HCT116 (cell line): Measurements from ENCODE around the gene CALN1. TPM values are rescaled to one million over a fixed set of nuclear protein-coding genes. Genes with fewer than 3 reads are reported as not detected.

Experiments used
- ATAC-seq: fragments of 200-7000 bp; cut with Tn5 transposase; 2 replicates; pipeline ENCODE4 v1.9.1; 2020; ENCODE audit warnings: mild to moderate bottlenecking, moderate library complexity
- BruUV-seq: library from RNA; stranded (reverse); fragments of 400-500 nt; replicated peaks from 2 replicates; lab custom pipeline; 2021; lab: Mats Ljungman, UMichigan
- CTCF ChIA-PET: fragments of 300-600 bp; sonication (Branson Sonifier 250); formaldehyde crosslinking; loops from one replicate; lab custom pipeline; 2021; ENCODE audit warnings: antibody characterized with exemption; lab: Charles Lee
- POLR2A ChIA-PET: fragments of 300-600, 350-600 bp; sonication (Branson Sonifier 250); formaldehyde crosslinking; loops from one replicate; lab custom pipeline; 2021; ENCODE audit warnings: antibody characterized with exemption; lab: Charles Lee
- RAD21 ChIA-PET, 2 experiments: fragments of 300-600 bp; sonication (Branson Sonifier 250); formaldehyde crosslinking; loops; one replicate each; lab custom pipeline; 2023; ENCODE audit warnings: low total read pairs in 2 of 2; ENCODE audit not compliant: uncharacterized antibody in 2 of 2, unreplicated experiment in 2 of 2, low non-redundant PET in 1 of 2; lab: Charles Lee
- DNase-seq: peaks from one replicate; pipeline ENCODE4 v3.0.0-alpha.2; 2010; ENCODE audit warnings: low read depth, low spot score
- H2AFZ ChIP-seq: fragments of 200-600 bp; shearing (Covaris generic), sonication (generic); 2 replicates; pipeline ENCODE4 v1.6.1; 2017; ENCODE audit warnings: low read depth, mixed run types, mixed read lengths, antibody characterized with exemption, low read length; ENCODE audit not compliant: poor library complexity, severe bottlenecking
- H3K27ac ChIP-seq: 2 replicates; pipeline ENCODE4 v1.5.1; 2012; ENCODE audit warnings: low read depth, low read length
- H3K27me3 ChIP-seq: fragments of 200-600 bp; sonication (generic); 2 replicates; pipeline ENCODE4 v1.6.1; 2016; ENCODE audit warnings: mixed run types, low read length, mixed read lengths; ENCODE audit not compliant: insufficient read depth
- H3K36me3 ChIP-seq, 2 experiments: fragments of 200-500 bp in 1 of 2; fragments of 200-600 bp in 1 of 2; sonication (Bioruptor generic) in 1 of 2; sonication (generic) in 1 of 2; 2 replicates each; pipeline versions ENCODE4 v1.5.1 to v1.6.1; 2014 to 2016; ENCODE audit warnings: low read length in 2 of 2, inconsistent platforms in 1 of 2, mixed read lengths in 1 of 2, mixed run types in 1 of 2; ENCODE audit not compliant: insufficient read depth in 2 of 2, control insufficient read depth in 1 of 2
- H3K4me1 ChIP-seq, 2 experiments: fragments of 200-600 bp in 1 of 2; sonication (generic) in 1 of 2; 2 replicates each; pipeline versions ENCODE4 v1.5.1 to v1.6.1; 2012 to 2017; ENCODE audit warnings: low read length in 2 of 2, inconsistent platforms in 1 of 2, mild to moderate bottlenecking in 1 of 2, mixed read lengths in 1 of 2, mixed run types in 1 of 2, moderate library complexity in 1 of 2; ENCODE audit not compliant: insufficient read depth in 2 of 2, control insufficient read depth in 1 of 2
- H3K4me2 ChIP-seq: fragments of 200-600 bp; sonication (generic); 2 replicates; pipeline ENCODE4 v1.6.1; 2017; ENCODE audit warnings: mixed run types, low read length, mixed read lengths
- H3K4me3 ChIP-seq, 2 experiments: fragments of 200-600 bp in 1 of 2; sonication (generic) in 1 of 2; replicated peaks in 1 of 2; 2 replicates each; pipeline ENCODE4 v1.5.1; 2011 to 2016; ENCODE audit warnings: low read length in 2 of 2, control low read depth in 1 of 2, low read depth in 1 of 2, mild to moderate bottlenecking in 1 of 2, mixed read lengths in 1 of 2, mixed run types in 1 of 2
- H3K79me2 ChIP-seq: fragments of 200-600 bp; sonication (generic); 2 replicates; pipeline ENCODE4 v1.6.1; 2017; ENCODE audit warnings: mild to moderate bottlenecking, mixed run types, low read length, moderate library complexity, mixed read lengths; ENCODE audit not compliant: insufficient read depth
- H3K9ac ChIP-seq: fragments of 200-600 bp; sonication (generic); 2 replicates; pipeline ENCODE4 v1.6.1; 2016; ENCODE audit warnings: low read length, mixed read lengths
- H3K9me2 ChIP-seq: fragments of 200-600 bp; sonication (generic), shearing (Covaris generic); 2 replicates; pipeline ENCODE4 v1.6.1; 2017; ENCODE audit warnings: mixed run types, mild to moderate bottlenecking, moderate library complexity; ENCODE audit not compliant: insufficient read depth
- H3K9me3 ChIP-seq, 2 experiments: fragments of 200-500 bp in 1 of 2; fragments of 200-600 bp in 1 of 2; sonication (Bioruptor generic) in 1 of 2; sonication (generic) in 1 of 2; 2 replicates each; pipeline ENCODE4 v1.6.1; 2014 to 2017; ENCODE audit warnings: low read length in 2 of 2, mixed read lengths in 2 of 2, inconsistent platforms in 1 of 2, low read depth in 1 of 2, mild to moderate bottlenecking in 1 of 2, mixed run types in 1 of 2, moderate library complexity in 1 of 2; ENCODE audit not compliant: control insufficient read depth in 1 of 2, insufficient read depth in 1 of 2
- H4K20me1 ChIP-seq: fragments of 200-600 bp; sonication (generic), shearing (Covaris generic); 2 replicates; pipeline ENCODE4 v1.6.1; 2017; ENCODE audit warnings: mixed run types, mild to moderate bottlenecking, moderate library complexity; ENCODE audit not compliant: insufficient read depth
- ATF3 ChIP-seq: IDR thresholded peaks from 2 replicates; pipeline ENCODE4 v1.6.1; 2012
- CBX3 ChIP-seq: IDR thresholded peaks from 2 replicates; pipeline ENCODE4 v1.6.1; 2012; ENCODE audit warnings: low read depth
- CEBPB ChIP-seq: IDR thresholded peaks from 2 replicates; pipeline ENCODE4 v1.6.1; 2012; ENCODE audit warnings: low read depth
- EGR1 ChIP-seq: IDR thresholded peaks from 2 replicates; pipeline ENCODE4 v1.6.1; 2012; ENCODE audit warnings: low read depth
- ELF1 ChIP-seq: IDR thresholded peaks from 2 replicates; pipeline ENCODE4 v1.6.1; 2012; ENCODE audit warnings: low read depth, borderline replicate concordance
- EZH2 ChIP-seq: fragments of 200-600 bp; sonication (generic); IDR thresholded peaks from 2 replicates; pipeline ENCODE4 v1.6.1; 2017; ENCODE audit warnings: antibody characterized with exemption, mixed run types
- JUND ChIP-seq: IDR thresholded peaks from 2 replicates; pipeline ENCODE4 v1.6.1; 2012
- MAX ChIP-seq: IDR thresholded peaks from 2 replicates; pipeline ENCODE4 v1.6.1; 2012
- POLR2A ChIP-seq: IDR thresholded peaks from 2 replicates; pipeline ENCODE4 v1.7.0; 2011; ENCODE audit warnings: borderline replicate concordance; ENCODE audit not compliant: insufficient read depth, insufficient read length; ENCODE audit errors: extremely low read depth
- POLR2AphosphoS5 ChIP-seq: IDR thresholded peaks from 2 replicates; pipeline ENCODE4 v1.6.1; 2011; ENCODE audit warnings: mild to moderate bottlenecking, low read depth, low read length, moderate library complexity
- RAD21 ChIP-seq: IDR thresholded peaks from 2 replicates; pipeline ENCODE4 v1.6.1; 2012; ENCODE audit warnings: low read depth, mild to moderate bottlenecking
- SIN3A ChIP-seq: IDR thresholded peaks from 2 replicates; pipeline ENCODE4 v1.6.1; 2012; ENCODE audit warnings: low read depth
- SP1 ChIP-seq: IDR thresholded peaks from 2 replicates; pipeline ENCODE4 v1.6.1; 2012; ENCODE audit warnings: low read depth
- SRF ChIP-seq: IDR thresholded peaks from 2 replicates; pipeline ENCODE4 v1.6.1; 2012; ENCODE audit warnings: low read depth
- TCF7L2 ChIP-seq: IDR thresholded peaks from 2 replicates; pipeline ENCODE4 v1.7.0; 2011; ENCODE audit warnings: borderline replicate concordance, inconsistent platforms; ENCODE audit not compliant: insufficient read depth, insufficient read length; ENCODE audit errors: extremely low read depth
- YY1 ChIP-seq: IDR thresholded peaks from 2 replicates; pipeline ENCODE4 v1.6.1; 2011; ENCODE audit warnings: low read length, low read depth, moderate library complexity, mild to moderate bottlenecking; ENCODE audit not compliant: insufficient replicate concordance; ENCODE audit errors: extremely low read depth
- ZBTB33 ChIP-seq: IDR thresholded peaks from 2 replicates; pipeline ENCODE4 v1.6.1; 2011; ENCODE audit warnings: mild to moderate bottlenecking, low read length, moderate library complexity; ENCODE audit not compliant: insufficient replicate concordance; ENCODE audit errors: extremely low read depth
- ZFX ChIP-seq: fragments of 450-650 bp; IDR thresholded peaks from 2 replicates; pipeline ENCODE4 v1.6.1; 2017
- ZNF274 ChIP-seq: fragments of 200-500 bp; sonication (Bioruptor generic); IDR thresholded peaks from 2 replicates; pipeline ENCODE4 v1.6.1; 2014; ENCODE audit warnings: mild to moderate bottlenecking, low read depth, low read length, inconsistent platforms
- intact Hi-C: fragments of 100-400 bp; cut with micrococcal nuclease; formaldehyde crosslinking; loops from 2 replicates; pipeline ENCODE4 v1.10.0; 2022
- total RNA-seq: library from RNA; stranded (reverse); gene quantifications from one replicate; pipeline ENCODE4 v1.2.1, GENCODE V29; 2021; ENCODE audit not compliant: unreplicated experiment

Gene CALN1
- total RNA-seq, 1 experiment from 2014 or later: 0.17 TPM

- ATAC-seq (no peak), DNase-seq (no peak)
- RAD21 ChIA-PET: no interaction called here
- H3K27ac ChIP-seq: no peak overlapping the region
- no peaks in the 10 kb centered on the region for H4K20me1 ChIP-seq
- H3K4me3 ChIP-seq: no peak overlapping the region
- no peaks in the 10 kb centered on the region for H3K79me2 ChIP-seq
- H3K9me2 ChIP-seq: no peaks in the 10 kb centered on the region
- H3K4me2 ChIP-seq: no peak overlapping the region
- CTCF ChIA-PET: no interaction called here
- no peak overlapping the region for H2AFZ ChIP-seq
- H3K36me3 ChIP-seq: no peaks in the 10 kb centered on the region
- intact Hi-C loops: no loop called here
- H3K4me1 ChIP-seq: no peaks in the 10 kb centered on the region
- peaks cover 0 to 4% of the 10 kb centered on the region in 2 experiments; a peak in 2 of 4 replicates for H3K9me3 ChIP-seq
- POLR2A ChIA-PET: no interaction called here
- no TSS peak for BruUV-seq
- TF ChIP-seq EZH2 (no peak), ZBTB33 (no peak), TCF7L2 (no peak), RAD21 (no peak), ZFX (no peak), YY1 (no peak), SRF (no peak), CEBPB (no peak), POLR2A (no peak)
- H3K27me3 ChIP-seq: no peaks in the 10 kb centered on the region
- H3K9ac ChIP-seq: no peak overlapping the region
Measured at GRCh38 chr7:71995111-71995510, 417.0 kb downstream of the CALN1 start.

GRCh38 chr7:71991586-71991985 is 420.6 kb downstream of the CALN1 start:
- DNase-seq: no peak
- H3K36me3 ChIP-seq: no peaks in the 10 kb centered on the region
- H3K4me2 ChIP-seq: no peak overlapping the region
- no peaks in the 10 kb centered on the region for H3K9me2 ChIP-seq
- no TSS peak for BruUV-seq
- no peaks in the 10 kb centered on the region for H3K4me1 ChIP-seq
- ChIA-PET CTCF (no interaction called here), POLR2A (no interaction called here), RAD21 (no interaction called here)
- intact Hi-C loops: no loop called here
- H3K27me3 ChIP-seq: no peaks in the 10 kb centered on the region
- H3K79me2 ChIP-seq: no peaks in the 10 kb centered on the region
- no peak overlapping the region for H3K4me3 ChIP-seq
- H4K20me1 ChIP-seq: no peaks in the 10 kb centered on the region
- ATAC-seq: no peak
- no peak overlapping the region for H2AFZ ChIP-seq
- H3K9me3 ChIP-seq: no peaks in the 10 kb centered on the region; a peak in 2 of 4 replicates
- H3K27ac ChIP-seq: no peak overlapping the region
- no peak overlapping the region for H3K9ac ChIP-seq
- TF ChIP-seq EZH2: no peak
- TF ChIP-seq TCF7L2: no peak
- TF ChIP-seq JUND: no peak
- no peak for TF ChIP-seq SP1
- no peak for TF ChIP-seq CBX3
- TF ChIP-seq EGR1: no peak
- no peak for TF ChIP-seq CEBPB
- no peak for TF ChIP-seq POLR2A
- no peak for TF ChIP-seq ZNF274
- no peak for TF ChIP-seq ELF1
- no peak for TF ChIP-seq SRF
- no peak for TF ChIP-seq YY1
- TF ChIP-seq MAX: no peak
- no peak for TF ChIP-seq SIN3A
- no peak for TF ChIP-seq RAD21
- TF ChIP-seq POLR2AphosphoS5: no peak
- TF ChIP-seq ATF3: no peak
